ENCODE measurements around the gene IBTK. TPM values are rescaled to one million over a fixed set of nuclear protein-coding genes. Genes with fewer than 3 reads are reported as not detected.

The IBTK gene
- total RNA-seq, 1 experiment from 2014 or later, result 24.1 TPM

DNA sequence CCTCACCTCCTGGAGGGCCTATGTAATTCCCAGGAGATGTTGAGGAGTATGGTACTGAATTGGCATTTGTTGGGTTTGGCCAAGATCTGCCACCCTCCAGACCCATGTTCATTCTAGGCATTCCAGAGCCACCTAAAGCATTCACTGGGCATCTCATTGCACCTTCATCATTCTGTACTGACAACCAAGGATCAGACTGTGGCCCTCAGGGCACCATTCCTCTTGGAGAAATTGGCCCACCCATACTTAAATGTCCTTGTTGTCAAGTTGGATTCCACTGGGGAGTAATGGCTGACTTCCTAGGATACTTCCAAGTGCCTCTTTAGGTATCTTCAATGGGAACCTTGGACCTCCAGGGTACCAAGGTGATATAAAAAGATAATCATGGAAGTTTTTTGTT lies 16.8 kb upstream of the IBTK start:
- H3K4me1 Mint-ChIP-seq, result peaks cover 33% of the 10 kb centered on the region
- peaks cover 10% of the 10 kb centered on the region for H3K9me3 Mint-ChIP-seq
- ATAC-seq (no peak), DNase-seq (ENCODE audit: low spot score) (no peak)
- no peak for TF ChIP-seq ARID4B (CRISPR knock-in tag; IDR thresholded peaks at IDR 0.05; ENCODE audit: borderline replicate concordance)
- TF ChIP-seq NFE2L1 (CRISPR knock-in tag; IDR thresholded peaks at IDR 0.05), result no peak
- TF ChIP-seq FOXP4 (CRISPR knock-in tag; IDR thresholded peaks at IDR 0.05), result no peak
- TF ChIP-seq ZNF281 (CRISPR knock-in tag; IDR thresholded peaks at IDR 0.05), result no peak
- TF ChIP-seq USF2 (CRISPR knock-in tag; IDR thresholded peaks at IDR 0.05), result no peak
- no peak overlapping the region for H3K27ac Mint-ChIP-seq
- CTCF ChIA-PET, result no interaction called here
- no peaks in the 10 kb centered on the region for H3K36me3 Mint-ChIP-seq
- no peak overlapping the region for H3K4me3 Mint-ChIP-seq
- POLR2A ChIA-PET, result interaction anchor here (1.3 kb wide), 1 partner anchor 99 kb away, joined by 4 read pairs; the partner anchor contains the start of gene TPBG
- H3K27me3 Mint-ChIP-seq (ENCODE audit: low read depth), result no peaks in the 10 kb centered on the region; the same call in 1 of the 2 replicates

GRCh38 chr6:82263916-82264315 lies 16.4 kb upstream of the IBTK start:
- ATAC-seq (no peak), DNase-seq (ENCODE audit: low spot score) (no peak)
- Mint-ChIP-seq H3K4me1 (peaks cover 33% of the 10 kb centered on the region), H3K27me3 (ENCODE audit: low read depth) (no peaks in the 10 kb centered on the region; the same call in 1 of the 2 replicates), H3K36me3 (no peaks in the 10 kb centered on the region), H3K27ac (no peak overlapping the region), H3K9me3 (peaks cover 10% of the 10 kb centered on the region), H3K4me3 (no peak overlapping the region)
- CTCF ChIA-PET, result no interaction called here
- POLR2A ChIA-PET, result interaction anchor here (1.3 kb wide), 1 partner anchor 100 kb away, joined by 4 read pairs; the partner anchor contains the start of gene TPBG
- TF ChIP-seq ATF2 (CRISPR knock-in tag; IDR thresholded peaks at IDR 0.05; ENCODE audit: borderline replicate concordance, low read depth) (no peak), SMAD4 (CRISPR knock-in tag; IDR thresholded peaks at IDR 0.05) (no peak), SP1 (CRISPR knock-in tag; conservative IDR thresholded peaks at IDR 0.05) (no peak), CDX4 (CRISPR knock-in tag; IDR thresholded peaks at IDR 0.05; ENCODE audit: borderline replicate concordance) (no peak), CREB1 (CRISPR knock-in tag; IDR thresholded peaks at IDR 0.05) (no peak), RORB (CRISPR knock-in tag; IDR thresholded peaks at IDR 0.05) (no peak), ZNF281 (CRISPR knock-in tag; IDR thresholded peaks at IDR 0.05) (no peak), AR (CRISPR knock-in tag; IDR thresholded peaks at IDR 0.05) (no peak), FOXJ3 (CRISPR knock-in tag; IDR thresholded peaks at IDR 0.05; ENCODE audit: borderline replicate concordance) (no peak), CREM (CRISPR knock-in tag; IDR thresholded peaks at IDR 0.05) (no peak)
- TF ChIP-seq, protein P1, sequence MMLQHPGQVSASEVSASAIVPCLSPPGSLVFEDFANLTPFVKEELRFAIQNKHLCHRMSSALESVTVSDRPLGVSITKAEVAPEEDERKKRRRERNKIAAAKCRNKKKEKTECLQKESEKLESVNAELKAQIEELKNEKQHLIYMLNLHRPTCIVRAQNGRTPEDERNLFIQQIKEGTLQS (CRISPR knock-in tag; conservative IDR thresholded peaks at IDR 0.05), result no peak

Measured in WTC11 (cell line).